HCT116 (cell line): Measurements from ENCODE around the gene PPP2R2D.

ENCODE experiments used
- CEBPB ChIP-seq: IDR thresholded peaks from 2 replicates; pipeline ENCODE4 v1.6.1; 2012; ENCODE audit warnings: low read depth
- CTCF ChIP-seq, 3 experiments: fragments of 200-600 bp in 1 of 3; sonication (generic) in 1 of 3; IDR thresholded peaks in 2 of 3; conservative IDR thresholded peaks in 1 of 3; 2 replicates each; pipeline ENCODE4 v1.5.1; 2012 to 2017; ENCODE audit warnings: low read depth in 2 of 3, low read length in 2 of 3, antibody characterized with exemption in 1 of 3, borderline replicate concordance in 1 of 3, control low read depth in 1 of 3, mild to moderate bottlenecking in 1 of 3, mixed read lengths in 1 of 3, mixed run types in 1 of 3, moderate library complexity in 1 of 3; ENCODE audit not compliant: insufficient read depth in 1 of 3
- EZH2 ChIP-seq: fragments of 200-600 bp; sonication (generic); IDR thresholded peaks from 2 replicates; pipeline ENCODE4 v1.6.1; 2017; ENCODE audit warnings: antibody characterized with exemption, mixed run types
- EZH2phosphoT487 ChIP-seq: fragments of 200-600 bp; IDR thresholded peaks from 2 replicates; pipeline ENCODE4 v1.6.1; 2018; ENCODE audit warnings: antibody characterized with exemption, borderline replicate concordance
- FOSL1 ChIP-seq: IDR thresholded peaks from 2 replicates; pipeline ENCODE4 v1.6.1; 2012; ENCODE audit warnings: low read depth
- JUND ChIP-seq: IDR thresholded peaks from 2 replicates; pipeline ENCODE4 v1.6.1; 2012
- MAX ChIP-seq: IDR thresholded peaks from 2 replicates; pipeline ENCODE4 v1.6.1; 2012
- POLR2A ChIP-seq: IDR thresholded peaks from 2 replicates; pipeline ENCODE4 v1.7.0; 2011; ENCODE audit warnings: borderline replicate concordance; ENCODE audit not compliant: insufficient read depth, insufficient read length; ENCODE audit errors: extremely low read depth
- POLR2AphosphoS5 ChIP-seq: IDR thresholded peaks from 2 replicates; pipeline ENCODE4 v1.6.1; 2011; ENCODE audit warnings: mild to moderate bottlenecking, low read depth, low read length, moderate library complexity
- RAD21 ChIP-seq: IDR thresholded peaks from 2 replicates; pipeline ENCODE4 v1.6.1; 2012; ENCODE audit warnings: low read depth, mild to moderate bottlenecking
- SIN3A ChIP-seq: IDR thresholded peaks from 2 replicates; pipeline ENCODE4 v1.6.1; 2012; ENCODE audit warnings: low read depth
- TCF7L2 ChIP-seq: IDR thresholded peaks from 2 replicates; pipeline ENCODE4 v1.7.0; 2011; ENCODE audit warnings: borderline replicate concordance, inconsistent platforms; ENCODE audit not compliant: insufficient read depth, insufficient read length; ENCODE audit errors: extremely low read depth
- TF ChIP-seq, protein P1 (sequence below): IDR thresholded peaks from 2 replicates; pipeline ENCODE4 v1.6.1; 2012; ENCODE audit warnings: low read depth

GRCh38 chr10:131955591-131956340 lies 55.0 kb downstream of the PPP2R2D start:
- TF ChIP-seq POLR2AphosphoS5 (no peak), CTCF (IDR thresholded peaks at IDR 0.05 in 2 of 3, conservative IDR thresholded peaks at IDR 0.05 in 1 of 3; ENCODE audit: borderline replicate concordance in 1 of 3, insufficient read depth in 1 of 3, low read depth in 2 of 3, low read length in 2 of 3) (no peak), EZH2 (no peak), EZH2phosphoT487 (no peak), RAD21 (no peak), POLR2A (no peak), FOSL1 (no peak), MAX (no peak), JUND (no peak), SIN3A (no peak), TCF7L2 (no peak), CEBPB (no peak)
- TF ChIP-seq, protein P1, sequence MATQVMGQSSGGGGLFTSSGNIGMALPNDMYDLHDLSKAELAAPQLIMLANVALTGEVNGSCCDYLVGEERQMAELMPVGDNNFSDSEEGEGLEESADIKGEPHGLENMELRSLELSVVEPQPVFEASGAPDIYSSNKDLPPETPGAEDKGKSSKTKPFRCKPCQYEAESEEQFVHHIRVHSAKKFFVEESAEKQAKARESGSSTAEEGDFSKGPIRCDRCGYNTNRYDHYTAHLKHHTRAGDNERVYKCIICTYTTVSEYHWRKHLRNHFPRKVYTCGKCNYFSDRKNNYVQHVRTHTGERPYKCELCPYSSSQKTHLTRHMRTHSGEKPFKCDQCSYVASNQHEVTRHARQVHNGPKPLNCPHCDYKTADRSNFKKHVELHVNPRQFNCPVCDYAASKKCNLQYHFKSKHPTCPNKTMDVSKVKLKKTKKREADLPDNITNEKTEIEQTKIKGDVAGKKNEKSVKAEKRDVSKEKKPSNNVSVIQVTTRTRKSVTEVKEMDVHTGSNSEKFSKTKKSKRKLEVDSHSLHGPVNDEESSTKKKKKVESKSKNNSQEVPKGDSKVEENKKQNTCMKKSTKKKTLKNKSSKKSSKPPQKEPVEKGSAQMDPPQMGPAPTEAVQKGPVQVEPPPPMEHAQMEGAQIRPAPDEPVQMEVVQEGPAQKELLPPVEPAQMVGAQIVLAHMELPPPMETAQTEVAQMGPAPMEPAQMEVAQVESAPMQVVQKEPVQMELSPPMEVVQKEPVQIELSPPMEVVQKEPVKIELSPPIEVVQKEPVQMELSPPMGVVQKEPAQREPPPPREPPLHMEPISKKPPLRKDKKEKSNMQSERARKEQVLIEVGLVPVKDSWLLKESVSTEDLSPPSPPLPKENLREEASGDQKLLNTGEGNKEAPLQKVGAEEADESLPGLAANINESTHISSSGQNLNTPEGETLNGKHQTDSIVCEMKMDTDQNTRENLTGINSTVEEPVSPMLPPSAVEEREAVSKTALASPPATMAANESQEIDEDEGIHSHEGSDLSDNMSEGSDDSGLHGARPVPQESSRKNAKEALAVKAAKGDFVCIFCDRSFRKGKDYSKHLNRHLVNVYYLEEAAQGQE, result no peak
